ENCODE data around the gene RAPGEFL1.

Gene RAPGEFL1

GRCh38 chr17:40244255-40244654, 67.0 kb downstream of the RAPGEFL1 start:
- Histone ChIP-seq H3K4me3 (ENCODE audit: low read length, poor library complexity, severe bottlenecking) (no peak overlapping the region), H3K9me2 (replicated peaks; ENCODE audit: low read depth, low read length) (no peaks in the 10 kb centered on the region), H3K9ac (ENCODE audit: low read depth, low read length, poor library complexity, severe bottlenecking) (no peak overlapping the region), H2AFZ (ENCODE audit: low read length) (no peak overlapping the region), H3K79me2 (ENCODE audit: insufficient read depth, low read length) (peaks cover 74% of the 10 kb centered on the region; the same call in 1 of the 2 replicates), H4K20me1 (ENCODE audit: insufficient read depth, low read length, poor library complexity, severe bottlenecking) (peaks cover 8% of the 10 kb centered on the region), H3K36me3 (ENCODE audit: insufficient read depth, low read length) (no peaks in the 10 kb centered on the region), H3F3A (ENCODE audit: low read depth) (no peaks in the 10 kb centered on the region), H3K27me3 (ENCODE audit: insufficient read depth, low read length, poor library complexity, severe bottlenecking) (no peaks in the 10 kb centered on the region), H3K4me1 (ENCODE audit: insufficient read depth, low read length, poor library complexity, severe bottlenecking) (no peaks in the 10 kb centered on the region), H3K9me3 (ENCODE audit: insufficient read depth, low read depth, low read length) (no peaks in the 10 kb centered on the region), H3K4me2 (ENCODE audit: low read depth, low read length, poor library complexity, severe bottlenecking) (no peak overlapping the region)
- no peak for TF ChIP-seq CTCF (conservative IDR thresholded peaks at IDR 0.05; ENCODE audit: low read length)
